ENCODE results near the gene CPVL.

DNA sequence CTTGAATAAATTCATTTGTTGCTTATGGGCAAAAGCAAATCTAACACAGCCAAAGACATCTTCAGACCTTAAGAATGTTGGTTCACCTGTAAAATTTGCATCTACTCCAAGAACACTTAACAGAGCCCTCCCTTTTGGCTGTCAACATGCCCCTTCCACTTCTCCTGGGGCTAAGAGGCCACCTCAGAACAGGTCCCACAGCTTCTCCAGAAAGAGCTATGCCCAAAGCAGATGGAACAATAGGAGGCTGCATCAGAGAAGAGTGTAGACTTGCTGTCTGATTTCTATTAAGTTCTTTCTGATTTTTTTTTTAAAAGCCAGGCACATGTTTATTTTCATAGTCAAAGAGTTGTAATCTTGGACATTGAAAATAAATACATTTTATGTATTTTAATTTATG, 162.1 kb downstream of the CPVL start:
- TF ChIP-seq, protein P1, sequence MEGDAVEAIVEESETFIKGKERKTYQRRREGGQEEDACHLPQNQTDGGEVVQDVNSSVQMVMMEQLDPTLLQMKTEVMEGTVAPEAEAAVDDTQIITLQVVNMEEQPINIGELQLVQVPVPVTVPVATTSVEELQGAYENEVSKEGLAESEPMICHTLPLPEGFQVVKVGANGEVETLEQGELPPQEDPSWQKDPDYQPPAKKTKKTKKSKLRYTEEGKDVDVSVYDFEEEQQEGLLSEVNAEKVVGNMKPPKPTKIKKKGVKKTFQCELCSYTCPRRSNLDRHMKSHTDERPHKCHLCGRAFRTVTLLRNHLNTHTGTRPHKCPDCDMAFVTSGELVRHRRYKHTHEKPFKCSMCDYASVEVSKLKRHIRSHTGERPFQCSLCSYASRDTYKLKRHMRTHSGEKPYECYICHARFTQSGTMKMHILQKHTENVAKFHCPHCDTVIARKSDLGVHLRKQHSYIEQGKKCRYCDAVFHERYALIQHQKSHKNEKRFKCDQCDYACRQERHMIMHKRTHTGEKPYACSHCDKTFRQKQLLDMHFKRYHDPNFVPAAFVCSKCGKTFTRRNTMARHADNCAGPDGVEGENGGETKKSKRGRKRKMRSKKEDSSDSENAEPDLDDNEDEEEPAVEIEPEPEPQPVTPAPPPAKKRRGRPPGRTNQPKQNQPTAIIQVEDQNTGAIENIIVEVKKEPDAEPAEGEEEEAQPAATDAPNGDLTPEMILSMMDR (IDR thresholded peaks at IDR 0.05): no peak
- TF ChIP-seq POLR2A (IDR thresholded peaks at IDR 0.05): no peak

All from esophagus squamous epithelium (tissue), 4 donors.